H9 (cell line): Measurements from ENCODE around the gene ADAMTS18. TPM values are rescaled to one million over a fixed set of nuclear protein-coding genes. Genes with fewer than 3 reads are reported as not detected.

Experiments
- DNase-seq: peaks from one replicate; pipeline ENCODE4 v3.0.0-alpha.2; 2017
- H2AFZ ChIP-seq: one replicate; pipeline ENCODE4 v1.6.1; 2013; ENCODE audit warnings: mild to moderate bottlenecking, low read length, control low read depth, moderate library complexity
- H2AK5ac ChIP-seq: 2 replicates; pipeline ENCODE4 v1.6.1; 2013; ENCODE audit warnings: low read length, control low read depth, mixed read lengths; ENCODE audit not compliant: insufficient read length
- H2BK120ac ChIP-seq: one replicate; pipeline ENCODE4 v1.6.1; 2013; ENCODE audit warnings: low read depth, mild to moderate bottlenecking, low read length, control low read depth, inconsistent platforms; ENCODE audit not compliant: poor library complexity, severe bottlenecking
- H2BK12ac ChIP-seq: 2 replicates; pipeline ENCODE4 v1.6.1; 2013; ENCODE audit warnings: low read length, control low read depth, mixed read lengths, low read depth; ENCODE audit not compliant: insufficient read length
- H2BK15ac ChIP-seq: 2 replicates; pipeline ENCODE4 v1.6.1; 2013; ENCODE audit warnings: low read depth, low read length, control low read depth
- H2BK20ac ChIP-seq: one replicate; pipeline ENCODE4 v1.6.1; 2013; ENCODE audit warnings: low read depth, mild to moderate bottlenecking, low read length, control low read depth, inconsistent platforms; ENCODE audit not compliant: poor library complexity, severe bottlenecking
- H2BK5ac ChIP-seq: 2 replicates; pipeline ENCODE4 v1.6.1; 2013; ENCODE audit warnings: low read length, control low read depth, mixed read lengths; ENCODE audit not compliant: insufficient read length
- H3K14ac ChIP-seq: 2 replicates; pipeline ENCODE4 v1.6.1; 2013; ENCODE audit warnings: low read length, control low read depth; ENCODE audit not compliant: insufficient read depth
- H3K18ac ChIP-seq: 2 replicates; pipeline ENCODE4 v1.6.1; 2013; ENCODE audit warnings: low read depth, mild to moderate bottlenecking, mixed read lengths, low read length, control low read depth; ENCODE audit not compliant: insufficient read length
- H3K23ac ChIP-seq: 2 replicates; pipeline ENCODE4 v1.6.1; 2013; ENCODE audit warnings: low read length, control low read depth, mixed read lengths, low read depth; ENCODE audit not compliant: insufficient read length
- H3K23me2 ChIP-seq: 2 replicates; pipeline ENCODE4 v1.6.1; 2013; ENCODE audit warnings: low read depth, mild to moderate bottlenecking, mixed read lengths, low read length, control low read depth; ENCODE audit not compliant: insufficient read length, poor library complexity, severe bottlenecking
- H3K27ac ChIP-seq: 2 replicates; pipeline ENCODE4 v1.5.1; 2013; ENCODE audit warnings: low read length, control low read depth, mixed read lengths, low read depth; ENCODE audit not compliant: insufficient read length
- H3K27me3 ChIP-seq: 2 replicates; pipeline ENCODE4 v1.6.1; 2013; ENCODE audit warnings: low read length, control low read depth, inconsistent platforms; ENCODE audit not compliant: insufficient read depth
- H3K4ac ChIP-seq: 2 replicates; pipeline ENCODE4 v1.6.1; 2013; ENCODE audit warnings: low read depth, mild to moderate bottlenecking, control low read depth, inconsistent platforms, low read length, moderate library complexity
- H3K4me1 ChIP-seq: 2 replicates; pipeline ENCODE4 v1.6.1; 2013; ENCODE audit warnings: low read length, control low read depth, inconsistent platforms; ENCODE audit not compliant: insufficient read depth
- H3K4me2 ChIP-seq: 2 replicates; pipeline ENCODE4 v1.6.1; 2013; ENCODE audit warnings: low read length, control low read depth, mixed read lengths; ENCODE audit not compliant: insufficient read length, insufficient read depth
- H3K56ac ChIP-seq: 2 replicates; pipeline ENCODE4 v1.6.1; 2013; ENCODE audit warnings: low read depth, mild to moderate bottlenecking, mixed read lengths, low read length, control low read depth; ENCODE audit not compliant: insufficient read length
- H3K79me1 ChIP-seq: 2 replicates; pipeline ENCODE4 v1.6.1; 2013; ENCODE audit warnings: low read depth, mild to moderate bottlenecking, moderate library complexity, low read length, control low read depth, inconsistent platforms; ENCODE audit not compliant: insufficient read depth, poor library complexity, severe bottlenecking
- H3K79me2 ChIP-seq: 2 replicates; pipeline ENCODE4 v1.6.1; 2013; ENCODE audit warnings: low read length, control low read depth, inconsistent platforms; ENCODE audit not compliant: insufficient read depth
- H3K9ac ChIP-seq: 2 replicates; pipeline ENCODE4 v1.6.1; 2013; ENCODE audit warnings: low read length, control low read depth, mixed read lengths; ENCODE audit not compliant: insufficient read length; ENCODE audit errors: extremely low read depth
- H3K9me3 ChIP-seq: one replicate; pipeline ENCODE4 v1.6.1; 2013; ENCODE audit warnings: low read depth, low read length, inconsistent platforms; ENCODE audit not compliant: control insufficient read depth
- H3T11ph ChIP-seq: one replicate; pipeline ENCODE4 v1.6.1; 2013; ENCODE audit warnings: mild to moderate bottlenecking, low read length, control low read depth, inconsistent platforms
- H4K20me1 ChIP-seq: one replicate; pipeline ENCODE4 v1.6.1; 2013; ENCODE audit not compliant: control insufficient read depth, insufficient read length, insufficient read depth
- H4K5ac ChIP-seq: 2 replicates; pipeline ENCODE4 v1.6.1; 2013; ENCODE audit warnings: low read depth, mild to moderate bottlenecking, mixed read lengths, low read length, control low read depth; ENCODE audit not compliant: insufficient read length
- H4K8ac ChIP-seq: replicated peaks from 2 replicates; pipeline ENCODE4 v1.6.1; 2013; ENCODE audit warnings: low read length, control low read depth, mixed read lengths, low read depth; ENCODE audit not compliant: insufficient read length
- H4K91ac ChIP-seq: 2 replicates; pipeline ENCODE4 v1.6.1; 2013; ENCODE audit warnings: low read depth, mild to moderate bottlenecking, moderate library complexity, mixed read lengths, low read length, control low read depth; ENCODE audit not compliant: insufficient read length
- H3K27ac Mint-ChIP-seq, 3 experiments: 2 replicates in 2 of 3; 3 replicates in 1 of 3; pipeline ENCODE4 v1.8.0; 2020 to 2021; ENCODE audit warnings: mixed read lengths in 3 of 3, mild to moderate bottlenecking in 1 of 3, moderate library complexity in 1 of 3
- H3K27me3 Mint-ChIP-seq: 2 replicates; pipeline ENCODE4 v1.8.0; 2021; ENCODE audit warnings: low read depth, mild to moderate bottlenecking, moderate library complexity, mixed read lengths
- H3K36me3 Mint-ChIP-seq, 3 experiments: 2 replicates in 2 of 3; 3 replicates in 1 of 3; pipeline ENCODE4 v1.8.0; 2020 to 2021; ENCODE audit warnings: low read depth in 3 of 3, mixed read lengths in 3 of 3; ENCODE audit not compliant: insufficient read depth in 1 of 3
- H3K4me1 Mint-ChIP-seq, 2 experiments: 2 replicates each; pipeline ENCODE4 v1.8.0; 2020; ENCODE audit warnings: mixed read lengths in 2 of 2
- H3K4me3 Mint-ChIP-seq, 2 experiments: 2 replicates in 1 of 2; 3 replicates in 1 of 2; pipeline ENCODE4 v1.8.0; 2020 to 2021; ENCODE audit warnings: mild to moderate bottlenecking in 2 of 2, mixed read lengths in 2 of 2, moderate library complexity in 1 of 2
- H3K9me3 Mint-ChIP-seq, 2 experiments: 2 replicates in 1 of 2; 3 replicates in 1 of 2; pipeline ENCODE4 v1.8.0; 2020; ENCODE audit warnings: mild to moderate bottlenecking in 2 of 2, mixed read lengths in 2 of 2, moderate library complexity in 1 of 2
- WGBS: extraction: QIAGEN DNeasy Blood & Tissue Kit; methylation state at CpG from one replicate; pipeline ENCODE4 v1.1.7; 2013; ENCODE audit warnings: missing lambda C conversion rate, low lambda C conversion rate, mixed read lengths; ENCODE audit not compliant: insufficient read length; ENCODE audit errors: extremely low coverage; 5-methylcytosine and 5-hydroxymethylcytosine counted together
- total RNA-seq: library from RNA; stranded (reverse); gene quantifications from 2 replicates; pipeline ENCODE4 v1.2.1, GENCODE V29; 2021
- TF ChIP-seq, protein P1 (sequence below): fragments of 200-600 bp; sonication (generic); conservative IDR thresholded peaks from 3 replicates; pipeline ENCODE4 v1.8.0; 2021; ENCODE audit warnings: antibody characterized with exemption, mild to moderate bottlenecking

The ADAMTS18 gene
- total RNA-seq, 1 experiment from 2014 or later, result 0.07 TPM

GRCh38 chr16:77409311-77409710 is 25.5 kb downstream of the ADAMTS18 start:
- Histone ChIP-seq H2BK120ac (no peak overlapping the region), H3K27ac (no peak overlapping the region), H3K4me2 (no peak overlapping the region), H2BK5ac (no peak overlapping the region), H3K79me1 (no peaks in the 10 kb centered on the region), H3K79me2 (no peaks in the 10 kb centered on the region), H3K23me2 (no peaks in the 10 kb centered on the region), H3K4ac (no peak overlapping the region), H2AK5ac (no peak overlapping the region), H2BK15ac (no peak overlapping the region), H3K56ac (no peak overlapping the region), H4K5ac (no peak overlapping the region), H3K23ac (no peak overlapping the region), H3K27me3 (no peaks in the 10 kb centered on the region), H2BK12ac (no peak overlapping the region), H2AFZ (no peak overlapping the region), H3K4me1 (0 out of 2 replicates have a peak, but pooled peaks cover 2% of the 10 kb centered on the region), H4K20me1 (no peaks in the 10 kb centered on the region), H3K9me3 (no peaks in the 10 kb centered on the region), H4K8ac (no peak overlapping the region), H3K14ac (no peak overlapping the region), H3T11ph (no peak overlapping the region), H4K91ac (no peak overlapping the region), H3K18ac (no peak overlapping the region), H3K9ac (no peak overlapping the region), H2BK20ac (no peak overlapping the region)
- peaks cover 0 to 4% (median 0%) of the 10 kb centered on the region in 3 experiments; a peak in 1 of 7 replicates for H3K36me3 Mint-ChIP-seq
- TF ChIP-seq, protein P1, sequence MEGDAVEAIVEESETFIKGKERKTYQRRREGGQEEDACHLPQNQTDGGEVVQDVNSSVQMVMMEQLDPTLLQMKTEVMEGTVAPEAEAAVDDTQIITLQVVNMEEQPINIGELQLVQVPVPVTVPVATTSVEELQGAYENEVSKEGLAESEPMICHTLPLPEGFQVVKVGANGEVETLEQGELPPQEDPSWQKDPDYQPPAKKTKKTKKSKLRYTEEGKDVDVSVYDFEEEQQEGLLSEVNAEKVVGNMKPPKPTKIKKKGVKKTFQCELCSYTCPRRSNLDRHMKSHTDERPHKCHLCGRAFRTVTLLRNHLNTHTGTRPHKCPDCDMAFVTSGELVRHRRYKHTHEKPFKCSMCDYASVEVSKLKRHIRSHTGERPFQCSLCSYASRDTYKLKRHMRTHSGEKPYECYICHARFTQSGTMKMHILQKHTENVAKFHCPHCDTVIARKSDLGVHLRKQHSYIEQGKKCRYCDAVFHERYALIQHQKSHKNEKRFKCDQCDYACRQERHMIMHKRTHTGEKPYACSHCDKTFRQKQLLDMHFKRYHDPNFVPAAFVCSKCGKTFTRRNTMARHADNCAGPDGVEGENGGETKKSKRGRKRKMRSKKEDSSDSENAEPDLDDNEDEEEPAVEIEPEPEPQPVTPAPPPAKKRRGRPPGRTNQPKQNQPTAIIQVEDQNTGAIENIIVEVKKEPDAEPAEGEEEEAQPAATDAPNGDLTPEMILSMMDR, result no peak
- peaks cover 0 to 3% of the 10 kb centered on the region in 2 experiments; a peak in 2 of 4 replicates for H3K4me1 Mint-ChIP-seq
- H3K27me3 Mint-ChIP-seq, result no peaks in the 10 kb centered on the region
- no peak overlapping the region for H3K27ac Mint-ChIP-seq
- H3K9me3 Mint-ChIP-seq, result peaks cover 3% of the 10 kb centered on the region in 2 experiments; a peak in 4 of 5 replicates
- H3K4me3 Mint-ChIP-seq, result no peak overlapping the region
- no peak for DNase-seq
- no CpG with 5 or more reads among the region's 5 CpGs for WGBS
